ENCODE measurements around the gene AFF1.
"Not testable (repeated sequence)": the region's sequence is repeated elsewhere in the genome, so short reads cannot be mapped to it uniquely, and the experiment has no call there.

Gene AFF1

DNA sequence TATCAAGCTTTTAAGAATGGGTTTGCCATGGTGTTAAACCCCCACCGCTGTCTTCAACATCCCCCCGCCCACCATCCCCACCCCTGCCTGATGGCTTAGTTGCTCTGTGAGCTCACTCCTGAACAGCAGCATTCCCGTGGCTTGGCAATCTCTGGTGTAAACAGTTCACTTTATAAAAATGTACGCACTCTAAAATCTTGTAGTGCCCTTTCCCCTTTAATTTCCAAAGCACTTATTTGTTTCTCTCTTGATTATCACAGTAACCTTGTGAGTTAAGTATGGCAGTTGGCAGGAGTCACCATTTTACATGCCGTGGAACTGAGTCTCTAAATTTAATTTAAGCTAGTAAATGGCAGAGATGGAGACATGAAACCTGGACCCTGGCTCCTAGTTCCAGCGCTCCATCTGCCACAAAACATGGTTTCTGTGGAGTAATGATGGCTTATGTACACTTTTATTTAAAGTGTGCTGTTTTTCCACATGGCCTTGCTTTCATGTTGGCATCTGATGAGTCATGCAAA, 123.1 kb downstream of the AFF1 start:
- DNase-seq (ENCODE audit: low spot score): no peak

DNA sequence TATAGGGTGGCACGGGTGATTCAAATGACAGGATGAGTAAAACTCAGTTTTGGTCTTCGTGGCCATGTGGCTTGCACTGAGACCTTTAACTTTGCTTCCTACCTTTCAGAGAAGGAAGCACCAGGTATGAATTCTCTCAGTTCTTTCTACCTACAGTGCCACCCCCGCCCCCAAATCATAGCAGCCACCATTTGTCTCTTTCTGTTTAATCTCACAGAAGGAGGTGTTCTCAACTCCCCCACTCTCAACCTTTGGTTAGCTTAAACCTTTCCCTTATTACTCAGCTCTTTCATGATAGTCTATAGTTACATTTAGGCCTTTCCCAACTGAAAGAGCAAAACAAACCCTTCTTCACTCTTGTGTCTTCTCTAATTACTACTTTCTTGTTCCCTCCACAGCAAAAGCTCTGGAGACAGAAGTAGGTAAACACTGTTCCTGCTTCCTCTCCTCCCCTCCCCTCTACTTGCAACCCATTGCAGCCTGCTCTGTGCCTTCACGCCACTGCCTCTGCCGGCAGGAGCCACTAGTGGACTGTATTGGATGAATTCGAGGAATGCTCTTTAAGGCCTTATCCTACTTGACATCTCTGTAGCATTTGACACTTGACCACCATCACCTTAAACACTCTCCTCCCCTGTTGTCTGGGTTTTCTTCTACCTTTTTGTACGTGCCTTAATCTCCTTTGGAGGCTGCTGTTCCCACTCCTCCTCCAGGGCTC, 123.7 kb downstream of the AFF1 start:
- peak; percentile 67 for DNase-seq (ENCODE audit: low spot score)

DNA sequence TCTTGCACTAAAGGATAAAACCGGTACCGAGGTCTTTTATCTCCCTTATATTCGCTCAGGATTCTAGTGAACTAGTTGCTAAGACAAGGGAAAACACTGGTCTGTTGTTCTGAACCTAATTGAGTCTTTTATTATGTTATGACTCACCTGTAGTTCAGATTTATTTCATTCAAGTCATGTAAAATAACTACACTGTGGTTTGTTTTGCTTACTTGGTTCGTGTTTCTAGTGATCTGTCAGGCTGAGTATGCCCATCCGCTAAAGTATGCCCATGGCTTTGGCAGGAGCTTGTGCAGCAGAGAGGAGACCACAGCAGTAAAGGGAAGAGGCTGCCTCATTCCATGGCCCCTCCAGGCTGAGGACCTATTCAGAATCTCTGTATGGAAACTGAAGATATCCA, 126.1 kb downstream of the AFF1 start:
- DNase-seq (ENCODE audit: low spot score): peak; percentile 94

DNA sequence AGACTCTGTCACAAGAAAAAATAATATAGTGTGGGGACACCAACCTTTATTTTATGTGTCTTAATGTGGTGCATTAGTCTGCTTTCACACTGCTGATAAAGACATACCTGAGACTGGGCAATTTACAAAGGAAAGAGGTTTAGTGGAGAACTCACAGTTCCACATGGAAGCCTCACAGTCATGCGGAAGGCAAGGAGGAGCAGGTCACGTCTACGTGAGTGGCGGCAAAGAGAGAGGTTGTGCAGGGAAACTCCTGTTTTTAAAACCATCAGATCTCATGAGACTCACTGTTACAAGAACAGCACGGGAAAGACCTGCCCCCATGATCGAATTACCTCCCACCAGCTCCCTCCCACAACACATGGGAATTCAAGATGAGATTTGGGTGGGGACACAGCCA, 130.2 kb downstream of the AFF1 start:
- DNase-seq (ENCODE audit: low spot score): no peak

DNA sequence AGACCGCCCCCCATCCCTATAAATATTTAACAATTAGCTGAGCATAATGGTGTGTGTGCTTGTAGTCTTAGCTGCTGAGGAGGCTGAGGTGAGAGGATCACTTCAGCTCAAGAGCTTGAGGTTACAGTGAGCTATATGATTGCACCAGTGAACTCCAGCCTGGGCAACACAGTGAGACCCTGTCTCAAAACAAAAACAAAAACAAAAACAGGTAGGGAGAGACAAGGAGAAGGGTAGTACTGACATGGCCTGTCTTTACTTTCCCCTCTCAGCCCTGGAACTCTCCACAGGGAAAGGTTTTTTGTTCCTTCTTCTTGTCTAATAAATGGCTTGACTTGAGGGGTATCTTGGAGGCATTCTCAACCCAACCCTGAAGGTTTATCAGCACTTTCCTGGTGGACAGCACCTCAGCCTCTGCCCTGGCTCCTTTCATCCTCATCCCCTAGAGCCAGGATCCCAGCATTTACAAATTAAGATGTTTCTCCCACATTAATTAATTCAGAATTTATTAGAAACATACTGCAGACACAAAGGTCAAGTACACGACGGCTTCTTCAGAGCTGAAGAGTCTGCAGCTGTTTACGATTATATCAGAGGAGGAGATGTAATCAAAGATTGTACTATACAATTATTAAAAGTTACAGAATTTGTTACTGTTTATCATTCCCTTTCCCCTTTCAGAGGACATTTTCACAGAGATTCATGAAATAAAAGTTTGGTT, 131.8 kb downstream of the AFF1 start:
- DNase-seq (ENCODE audit: low spot score): no peak

DNA sequence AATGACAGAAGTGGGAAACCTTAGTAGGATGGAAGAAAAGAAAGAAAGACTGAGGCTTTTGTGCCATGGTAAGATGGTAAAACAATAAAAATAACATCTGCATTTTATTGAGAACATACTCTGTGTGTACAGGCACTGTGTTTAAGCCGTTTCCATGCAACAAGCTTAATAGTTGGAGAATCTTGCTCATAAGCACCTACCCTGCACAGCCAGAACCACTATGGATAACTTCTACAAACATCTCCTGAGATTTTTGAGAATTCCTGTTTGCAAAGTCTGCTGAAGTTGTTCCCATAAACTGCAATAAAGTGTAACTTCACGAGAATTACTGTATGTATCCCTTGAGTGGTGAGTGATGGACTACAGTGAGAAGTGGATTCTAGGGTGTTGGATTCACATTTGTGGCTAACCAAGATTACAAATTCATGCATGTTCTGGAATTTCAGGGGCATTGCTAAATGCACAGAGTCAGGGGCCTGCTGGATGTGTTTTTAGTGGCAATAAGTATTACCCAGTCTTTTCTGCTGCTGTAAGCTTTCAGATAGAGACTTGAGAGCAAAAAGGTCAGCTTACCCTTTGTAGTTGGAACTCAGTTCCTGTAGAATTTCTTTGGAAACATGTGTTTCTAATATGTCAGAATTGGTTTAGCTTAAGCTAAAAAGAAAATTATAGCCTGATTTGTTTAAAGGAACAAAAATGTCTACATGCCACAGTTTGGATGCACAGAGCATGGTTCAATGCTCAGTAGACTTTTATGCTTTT, 132.5 kb downstream of the AFF1 start:
- DNase-seq (ENCODE audit: low spot score): no peak

DNA sequence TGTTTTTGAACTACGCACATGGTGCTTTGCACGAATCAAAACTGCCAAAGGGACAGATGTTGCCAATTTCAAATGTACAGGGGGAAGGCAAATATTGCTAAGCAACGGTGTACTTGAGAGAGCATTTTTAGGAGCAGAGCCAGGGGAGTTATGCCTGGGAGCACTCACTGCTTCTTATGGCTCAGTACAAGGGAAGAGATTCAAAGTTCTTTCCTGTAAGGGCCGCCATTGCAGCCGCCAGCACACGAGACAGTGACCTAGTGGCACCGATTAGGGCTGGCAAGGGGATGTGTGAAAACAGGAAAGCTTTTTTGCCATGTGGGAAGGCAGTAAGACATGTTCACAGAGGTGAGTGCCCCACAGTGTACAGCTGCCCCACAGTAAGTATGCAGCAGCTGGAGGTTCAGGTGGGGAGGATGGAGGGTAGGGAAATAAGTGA, 133.8 kb downstream of the AFF1 start:
- DNase-seq (ENCODE audit: low spot score): no peak

DNA sequence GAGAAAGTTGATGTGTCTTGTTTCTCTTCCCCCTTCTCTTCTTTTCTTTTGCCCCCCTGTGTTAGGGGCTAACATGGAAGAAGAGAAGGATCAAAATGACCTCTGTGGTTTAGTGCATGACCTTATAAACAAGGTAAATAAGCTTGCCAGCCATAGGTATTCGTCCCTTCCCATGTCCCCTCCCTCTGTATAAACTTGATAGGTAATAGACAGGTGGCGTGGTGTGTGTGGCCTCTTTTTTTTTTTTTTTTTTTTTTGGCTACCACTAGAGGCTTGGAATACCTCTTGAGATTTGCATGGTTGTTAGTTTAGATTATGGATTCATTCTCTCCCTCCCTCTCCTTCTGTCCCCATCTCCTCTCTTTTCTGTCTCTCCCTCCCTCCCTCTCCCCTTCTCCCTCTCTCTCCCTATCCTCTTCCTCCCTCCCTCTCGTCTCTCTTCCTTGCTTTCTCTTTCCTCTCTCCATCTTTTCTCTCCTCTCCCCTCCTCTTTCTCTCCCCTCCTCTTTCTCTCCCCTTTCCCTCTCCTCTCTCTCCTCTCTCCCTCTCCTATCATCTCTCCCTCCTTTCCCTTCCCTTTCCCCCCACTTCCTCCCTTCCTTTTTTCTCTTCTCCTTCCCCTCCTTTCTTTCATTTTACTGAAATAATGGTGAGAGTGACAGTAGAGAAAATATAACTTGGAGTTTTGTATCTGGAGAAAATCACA, 134.4 kb downstream of the AFF1 start:
- DNase-seq (ENCODE audit: low spot score): no peak

DNA sequence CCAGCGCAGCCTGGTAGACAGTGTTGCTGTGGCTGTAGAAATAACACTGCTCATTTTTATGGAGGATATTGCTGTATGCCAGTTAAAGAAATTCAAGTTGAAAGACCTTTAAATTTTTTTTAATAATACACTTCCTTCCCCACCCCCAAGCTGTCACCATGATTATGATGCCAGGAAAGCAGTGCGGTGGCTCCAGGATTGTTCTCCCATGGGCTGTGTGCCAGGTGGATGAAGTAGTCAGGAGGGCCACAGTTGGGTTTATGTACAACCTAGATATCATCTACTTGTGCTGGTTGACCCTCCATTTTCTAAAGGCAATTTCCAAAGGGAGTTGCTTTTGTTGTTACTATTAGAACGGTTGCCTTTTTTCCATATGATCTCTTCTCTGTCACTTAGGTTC, 136.6 kb downstream of the AFF1 start:
- no peak for DNase-seq (ENCODE audit: low spot score)

DNA sequence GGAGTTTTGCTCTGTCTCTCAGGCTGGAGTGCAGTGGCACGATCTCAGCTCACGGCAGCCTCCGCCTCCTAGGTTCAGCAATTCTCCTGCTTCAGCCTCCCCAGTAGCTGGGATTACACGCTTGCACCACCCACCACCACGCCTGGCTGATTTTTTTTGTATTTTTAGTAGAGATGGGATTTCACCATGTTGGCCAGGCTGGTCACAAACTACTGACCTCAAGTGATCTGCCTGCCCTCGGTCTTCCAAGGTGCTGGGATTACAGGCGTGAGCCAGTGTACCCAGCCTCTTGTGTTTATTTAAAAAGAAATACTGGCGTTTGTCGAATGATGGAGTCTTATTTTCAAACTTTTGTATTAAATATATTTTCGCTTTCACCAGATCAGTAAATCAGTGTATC, 137.7 kb downstream of the AFF1 start:
- not testable (repeated sequence) for DNase-seq (ENCODE audit: low spot score)

DNA sequence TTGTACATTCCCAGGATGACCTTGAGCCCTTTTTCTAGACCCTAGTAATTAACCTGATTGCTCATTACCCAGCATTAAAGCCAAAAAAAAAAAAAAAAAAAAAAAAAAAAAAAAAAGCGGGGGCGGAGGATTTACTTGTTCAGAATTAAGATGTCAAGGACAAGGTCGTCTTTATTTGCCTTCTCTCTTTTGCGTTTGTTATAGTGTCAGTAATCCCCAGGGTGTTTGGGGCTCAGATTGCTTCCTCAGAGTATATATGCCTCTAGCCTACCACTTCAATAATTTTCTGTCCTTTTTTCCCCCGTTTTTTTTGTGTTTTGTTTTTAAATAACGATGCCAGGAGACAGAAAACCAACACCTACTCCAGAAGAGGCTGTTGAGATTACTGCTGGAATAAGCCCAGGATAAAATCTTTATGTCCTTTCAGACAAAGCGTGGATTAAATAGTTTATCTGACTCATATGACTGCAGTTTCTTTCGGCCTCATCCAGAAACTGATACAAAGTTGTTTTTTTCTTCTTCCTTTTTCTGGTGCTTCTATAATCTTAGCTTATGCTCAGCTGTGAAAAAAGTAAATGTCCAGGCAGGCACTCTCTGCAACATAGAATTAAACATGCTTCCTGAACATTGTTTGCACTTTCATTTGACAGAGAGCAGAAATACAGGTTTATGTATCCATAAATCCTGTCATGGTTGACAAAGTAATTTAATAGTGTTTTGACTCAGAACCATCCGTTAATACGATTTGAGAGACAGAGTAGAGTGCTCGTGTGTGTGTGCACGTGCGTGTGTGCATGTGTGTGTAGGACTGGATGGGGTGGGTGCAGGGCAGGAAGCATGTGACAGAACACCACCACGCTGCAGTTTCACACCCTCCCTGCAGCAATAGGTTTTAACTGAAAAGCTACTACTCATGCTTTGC, 138.6 kb downstream of the AFF1 start:
- DNase-seq (ENCODE audit: low spot score): no peak

DNA sequence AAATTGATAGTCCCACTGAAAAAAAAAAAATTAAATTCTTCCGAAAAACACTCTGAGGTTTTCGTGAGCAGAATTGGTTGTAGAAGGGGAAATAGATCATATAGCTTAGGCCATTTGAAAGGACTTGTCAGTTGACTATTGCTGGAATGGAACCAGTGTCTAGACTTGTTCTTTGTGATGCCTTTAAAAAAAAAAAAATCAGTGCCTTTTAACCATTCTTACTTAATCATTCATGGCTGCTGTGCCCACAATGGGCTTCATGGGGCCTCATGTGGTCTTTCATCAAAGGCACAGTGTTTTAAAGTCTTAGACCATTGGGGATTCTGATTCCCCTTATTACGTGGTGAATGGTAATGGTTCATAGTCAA, 139.3 kb downstream of the AFF1 start:
- no peak for DNase-seq (ENCODE audit: low spot score)

DNA sequence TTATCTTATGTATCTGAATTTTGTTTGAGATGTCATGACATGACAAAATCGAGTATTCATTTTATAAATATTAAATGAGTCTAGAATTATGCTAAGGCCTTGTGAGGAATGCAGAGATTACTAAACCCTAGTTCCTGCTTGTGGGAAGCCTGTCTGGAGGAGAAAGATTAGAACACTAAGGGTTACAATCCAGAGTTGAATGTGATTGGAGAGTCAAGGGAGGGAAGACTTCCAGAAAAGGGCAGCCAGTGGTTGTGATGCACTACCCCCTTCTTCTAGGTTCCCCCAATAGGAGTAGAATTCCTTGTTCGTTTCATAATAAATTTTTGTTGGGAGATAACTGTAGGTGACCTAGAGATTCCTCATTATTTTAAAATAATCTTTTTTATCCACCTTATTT, 141.1 kb downstream of the AFF1 start:
- no peak for DNase-seq (ENCODE audit: low spot score)

DNA sequence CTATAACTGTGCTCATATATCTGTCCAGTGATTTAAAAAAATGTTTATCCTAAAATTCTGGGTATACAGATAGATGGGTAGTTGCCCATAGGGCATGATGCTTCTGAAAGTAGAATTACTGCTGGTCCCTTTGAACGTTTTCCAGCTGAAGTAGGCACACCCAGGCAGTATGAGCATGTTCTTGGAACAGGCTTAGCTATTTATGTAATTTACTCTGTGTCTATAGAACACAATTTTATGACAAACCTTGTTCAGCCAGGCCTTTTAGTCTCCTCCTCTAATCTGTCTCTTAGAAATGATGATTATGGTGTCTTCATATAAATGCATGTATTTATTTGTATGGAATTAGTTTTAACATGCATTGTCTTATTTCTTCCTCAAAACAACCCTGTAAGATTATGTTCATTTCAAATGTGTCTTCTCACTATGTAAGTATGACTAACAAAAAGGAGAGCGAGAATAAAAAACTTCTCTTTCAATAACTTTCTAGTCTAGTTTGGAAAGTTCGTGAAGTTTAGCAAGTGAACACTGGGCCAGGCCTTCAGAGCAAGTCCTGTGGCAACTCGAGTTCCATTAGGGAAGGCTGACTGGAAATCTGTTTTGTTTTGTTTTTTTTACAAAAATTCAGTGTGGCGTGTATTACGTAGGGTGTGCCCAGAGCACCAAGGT, 142.0 kb downstream of the AFF1 start:
- DNase-seq (ENCODE audit: low spot score): no peak

DNA sequence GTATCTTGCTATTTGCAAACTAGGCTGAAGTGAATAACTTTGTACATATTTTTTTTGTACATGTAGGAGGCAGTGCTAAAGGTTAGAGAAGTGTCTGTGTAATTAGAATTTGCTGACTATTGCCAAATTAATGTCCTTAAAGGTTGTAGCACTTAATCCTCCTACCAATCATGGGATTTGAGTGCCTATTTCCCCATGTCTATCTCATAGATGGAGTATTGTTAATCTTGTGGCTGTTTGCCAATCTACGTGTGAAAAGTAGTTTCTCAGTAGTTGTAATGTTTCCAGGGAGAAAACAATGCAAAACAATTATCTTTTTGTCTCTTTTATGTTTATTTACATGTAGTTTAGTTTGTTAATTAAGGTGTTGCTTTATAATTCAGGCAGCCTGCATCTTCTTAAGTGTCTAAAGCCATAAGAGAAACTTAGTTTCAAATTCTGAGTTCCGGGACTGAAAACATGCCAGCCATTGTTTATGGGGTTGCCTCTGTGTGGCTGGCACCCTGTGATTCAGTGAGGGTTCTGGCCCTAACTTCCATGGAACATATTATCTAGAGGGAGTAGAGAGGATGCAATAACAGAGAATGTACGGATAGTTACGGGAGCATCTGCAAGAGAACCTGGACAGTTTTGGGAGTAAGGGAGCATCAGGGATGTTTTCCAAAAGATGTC, 143.2 kb downstream of the AFF1 start:
- no peak for DNase-seq (ENCODE audit: low spot score)

DNA sequence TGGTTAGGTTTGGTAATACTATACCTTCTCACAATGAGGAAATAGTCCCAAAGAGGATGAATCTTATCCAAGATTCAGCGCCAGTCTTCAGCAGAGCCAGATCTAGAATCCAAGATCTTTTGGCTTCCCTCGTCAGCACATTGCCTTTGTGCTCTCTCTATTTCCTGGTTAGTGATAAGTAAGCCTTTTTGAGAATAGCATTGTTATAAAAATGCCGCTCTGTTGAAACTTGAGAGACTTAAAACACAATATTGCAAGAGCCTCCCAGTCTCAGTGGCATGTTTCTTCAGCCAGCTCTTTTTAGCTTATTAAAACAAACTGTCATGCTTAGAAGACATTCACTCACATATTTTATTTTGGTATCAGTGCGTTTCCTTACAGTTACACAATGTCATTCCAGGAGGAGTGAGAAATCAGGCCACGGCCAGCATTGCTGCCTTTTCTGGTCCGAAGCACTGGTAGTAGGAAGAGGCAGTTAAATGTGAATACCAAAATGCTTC, 144.2 kb downstream of the AFF1 start:
- DNase-seq (ENCODE audit: low spot score): no peak

DNA sequence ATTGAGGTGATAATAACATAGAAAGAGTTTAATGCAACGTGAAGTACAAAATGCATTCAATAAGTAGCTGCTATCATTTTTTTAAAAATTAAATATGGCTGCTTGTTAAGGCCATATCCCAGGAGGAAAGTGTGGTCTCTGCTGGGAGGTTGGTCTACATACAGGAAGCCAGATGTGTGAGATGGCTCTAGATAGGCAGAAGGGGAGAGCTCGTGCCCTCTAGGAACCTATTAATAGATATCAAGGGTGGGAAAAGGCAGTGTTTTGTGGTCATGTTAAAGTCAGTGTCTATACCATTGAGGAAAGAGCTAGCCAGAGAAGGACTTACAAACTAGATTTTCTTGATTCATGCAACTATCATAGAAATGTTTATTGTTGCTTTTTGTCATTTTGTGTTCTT, 145.2 kb downstream of the AFF1 start:
- DNase-seq (ENCODE audit: low spot score): no peak

DNA sequence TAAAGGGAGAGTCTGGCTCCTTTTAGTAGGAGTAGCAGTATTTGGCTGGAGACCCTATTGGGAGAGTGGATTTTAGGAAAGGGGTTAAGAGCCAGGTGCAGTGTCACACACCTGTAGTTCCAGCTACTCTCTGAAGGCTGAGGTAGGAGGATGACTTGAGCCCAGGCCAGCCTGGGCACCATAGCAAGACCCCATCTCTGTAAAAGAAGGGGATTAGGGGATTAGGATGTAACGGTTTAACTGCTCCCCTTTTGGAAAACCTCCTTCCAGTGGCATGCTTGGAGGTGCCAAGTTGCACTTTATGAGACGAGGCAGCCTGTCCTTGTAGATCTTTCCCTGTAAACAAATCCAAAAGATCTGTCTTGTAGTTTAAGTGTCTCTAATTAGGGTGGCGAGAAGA, 145.7 kb downstream of the AFF1 start:
- DNase-seq (ENCODE audit: low spot score): no peak

DNA sequence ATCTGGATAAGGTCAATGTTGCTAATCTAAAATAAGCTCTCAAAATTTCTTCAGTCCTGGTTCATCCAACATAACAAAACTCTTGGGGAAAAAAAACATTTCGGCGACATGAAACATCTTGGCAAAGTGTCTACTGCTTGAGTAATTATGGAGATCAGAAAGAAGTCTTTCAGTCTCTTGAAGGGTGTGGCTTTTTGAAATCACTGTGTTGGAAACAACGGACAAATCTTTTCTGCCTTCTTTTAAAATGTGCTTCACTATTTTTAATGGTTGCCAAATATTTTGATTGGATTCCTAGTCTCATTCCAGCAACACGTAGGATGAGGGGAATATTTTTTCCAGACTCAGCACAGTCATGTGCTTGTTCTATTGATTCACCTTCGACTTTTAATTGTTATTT, 147.0 kb downstream of the AFF1 start:
- no peak for DNase-seq (ENCODE audit: low spot score)

DNA sequence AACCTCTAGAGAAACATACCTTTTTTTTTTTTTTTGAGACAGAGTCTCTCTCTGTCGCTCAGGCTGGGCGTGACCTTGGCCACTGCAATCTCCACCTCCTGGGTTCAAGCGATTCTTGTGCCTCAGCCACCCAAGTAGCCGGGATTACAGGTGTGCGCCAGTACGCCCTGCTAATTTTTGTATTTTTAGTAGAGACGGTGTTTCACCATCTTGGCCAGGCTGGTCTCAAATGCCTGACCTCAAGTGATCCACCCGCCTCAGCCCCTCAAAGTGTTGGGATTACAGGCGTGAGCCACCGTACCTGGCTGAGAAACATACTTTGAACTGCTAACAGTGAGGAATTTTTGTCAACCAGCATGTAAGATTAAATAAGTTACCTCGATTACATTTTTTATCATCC, 150.9 kb downstream of the AFF1 start:
- DNase-seq (ENCODE audit: low spot score): not testable (repeated sequence)
